ENCODE results near the gene CLCN6. TPM values are rescaled to one million over a fixed set of nuclear protein-coding genes. Genes with fewer than 3 reads are reported as not detected.

Gene CLCN6
- total RNA-seq, 1 donor from 2014 or later = 33.7 TPM

DNA sequence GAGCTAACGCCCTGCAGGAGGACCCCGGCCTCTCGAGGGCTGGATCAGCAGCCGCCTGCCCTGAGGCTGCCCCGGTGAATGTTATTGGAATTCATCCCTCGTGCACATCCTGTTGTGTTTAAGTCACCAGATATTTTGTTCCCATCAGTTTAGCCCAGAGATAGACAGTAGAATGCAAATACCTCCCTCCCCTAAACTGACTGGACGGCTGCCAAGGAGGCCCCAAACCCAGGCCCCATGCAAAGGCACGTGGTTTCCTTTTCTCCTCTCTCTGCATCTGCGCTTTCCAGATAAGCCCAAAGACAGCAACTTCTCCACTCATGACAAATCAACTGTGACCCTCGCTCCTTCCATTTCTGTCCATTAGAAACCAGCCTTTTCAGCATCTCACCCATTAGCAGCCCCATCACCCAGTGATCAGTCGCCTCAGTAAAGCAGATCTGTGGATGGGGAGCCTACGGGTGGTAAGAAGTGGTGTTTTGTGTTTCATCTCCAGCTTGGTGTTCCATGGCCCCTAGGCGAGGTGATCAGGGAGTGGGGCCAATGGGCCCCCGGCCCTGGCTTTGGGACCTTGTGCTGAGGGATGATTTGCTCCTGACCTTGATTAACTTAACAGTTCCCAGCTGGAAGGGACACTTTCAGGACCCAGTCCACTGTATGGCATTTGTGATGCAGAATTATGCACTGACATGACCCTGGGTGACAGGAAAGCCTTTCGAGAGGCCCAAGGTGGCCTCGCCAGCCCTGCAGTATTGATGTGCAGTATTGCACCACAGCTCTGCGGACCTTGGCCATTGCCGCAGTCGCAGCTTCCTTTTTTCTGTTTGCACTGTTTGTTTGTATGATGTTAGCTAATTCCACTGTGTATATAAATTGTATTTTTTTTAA lies 36.4 kb downstream of the CLCN6 start:
- H3K4me3 ChIP-seq = no peak overlapping the region
- intact Hi-C loops (cut with DNase I) = no loop called here
- peak; percentile 25 for ATAC-seq
- no peaks in the 10 kb centered on the region for H3K4me1 ChIP-seq
- TF ChIP-seq, protein P1, sequence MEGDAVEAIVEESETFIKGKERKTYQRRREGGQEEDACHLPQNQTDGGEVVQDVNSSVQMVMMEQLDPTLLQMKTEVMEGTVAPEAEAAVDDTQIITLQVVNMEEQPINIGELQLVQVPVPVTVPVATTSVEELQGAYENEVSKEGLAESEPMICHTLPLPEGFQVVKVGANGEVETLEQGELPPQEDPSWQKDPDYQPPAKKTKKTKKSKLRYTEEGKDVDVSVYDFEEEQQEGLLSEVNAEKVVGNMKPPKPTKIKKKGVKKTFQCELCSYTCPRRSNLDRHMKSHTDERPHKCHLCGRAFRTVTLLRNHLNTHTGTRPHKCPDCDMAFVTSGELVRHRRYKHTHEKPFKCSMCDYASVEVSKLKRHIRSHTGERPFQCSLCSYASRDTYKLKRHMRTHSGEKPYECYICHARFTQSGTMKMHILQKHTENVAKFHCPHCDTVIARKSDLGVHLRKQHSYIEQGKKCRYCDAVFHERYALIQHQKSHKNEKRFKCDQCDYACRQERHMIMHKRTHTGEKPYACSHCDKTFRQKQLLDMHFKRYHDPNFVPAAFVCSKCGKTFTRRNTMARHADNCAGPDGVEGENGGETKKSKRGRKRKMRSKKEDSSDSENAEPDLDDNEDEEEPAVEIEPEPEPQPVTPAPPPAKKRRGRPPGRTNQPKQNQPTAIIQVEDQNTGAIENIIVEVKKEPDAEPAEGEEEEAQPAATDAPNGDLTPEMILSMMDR (IDR thresholded peaks at IDR 0.05) = no peak
- H3K36me3 ChIP-seq = peaks cover 73% of the 10 kb centered on the region
- H3K9me3 ChIP-seq = no peaks in the 10 kb centered on the region
- DNase-seq = no peak
- no peaks in the 10 kb centered on the region for H3K27me3 ChIP-seq
- no peak overlapping the region for H3K27ac ChIP-seq

DNA sequence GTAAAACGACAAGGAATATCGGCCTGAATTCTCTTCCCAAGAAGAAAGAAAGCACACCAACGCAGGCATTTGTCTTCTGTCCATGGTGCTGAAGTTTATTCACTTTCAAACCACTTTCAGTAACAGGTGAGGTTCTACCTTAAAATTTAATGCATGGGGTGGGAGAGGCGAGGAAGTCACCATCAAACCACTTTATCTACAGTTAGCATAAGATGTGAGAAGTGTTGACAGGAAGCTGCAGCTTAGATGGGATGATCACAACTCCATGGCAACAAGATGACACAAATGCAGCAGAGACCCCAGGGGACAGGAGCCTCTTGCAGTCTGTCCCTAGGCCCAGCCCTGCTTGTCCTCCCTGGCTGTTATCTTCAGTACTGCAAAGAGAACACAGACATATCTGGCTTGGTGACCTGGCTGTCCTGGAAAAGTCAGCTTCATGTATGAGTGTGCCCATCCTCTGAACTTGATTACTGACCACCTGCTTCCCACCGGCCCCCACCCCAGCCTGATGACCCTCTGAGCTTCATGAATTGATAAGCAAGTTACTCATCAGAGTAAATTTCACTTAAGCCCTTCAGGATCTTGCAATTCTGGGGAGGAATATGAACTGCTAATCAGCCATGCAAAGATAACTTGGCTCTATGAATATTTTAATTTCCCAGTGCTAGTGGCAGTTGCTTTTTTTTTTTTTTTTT lies 39.8 kb downstream of the CLCN6 start:
- no peaks in the 10 kb centered on the region for H3K9me3 ChIP-seq
- H3K36me3 ChIP-seq = peaks cover 39% of the 10 kb centered on the region
- DNase-seq (no peak), ATAC-seq (no peak)
- H3K4me1 ChIP-seq = no peaks in the 10 kb centered on the region
- intact Hi-C loops (cut with DNase I) = no loop called here
- no peak overlapping the region for H3K4me3 ChIP-seq
- TF ChIP-seq, protein P1 (IDR thresholded peaks at IDR 0.05) = no peak
- H3K27ac ChIP-seq = no peak overlapping the region
- H3K27me3 ChIP-seq = no peaks in the 10 kb centered on the region

- Histone ChIP-seq H3K27ac (no peak within 1 kb of the TSS), H3K4me1 (no peaks in the 10 kb centered on the region), H3K9me3 (no peaks in the 10 kb centered on the region), H3K27me3 (peaks cover 3% of the 10 kb centered on the region), H3K36me3 (peaks cover 18% of the 10 kb centered on the region), H3K4me3 (no peak within 1 kb of the TSS)
- TF ChIP-seq, protein P1 (IDR thresholded peaks at IDR 0.05) = no peak
- ATAC-seq (no peak), DNase-seq (no peak)
- intact Hi-C loops (cut with DNase I) = no loop called here
These were observed 41.8 kb downstream of the CLCN6 start, which contains the start of gene NPPA for GRCh38 chr1:11847667-11848372. Gene NPPA, minus strand, starts transcription at chr1:11847783. Its CDS starts 99 bp downstream, at chr1:11847684.

DNA sequence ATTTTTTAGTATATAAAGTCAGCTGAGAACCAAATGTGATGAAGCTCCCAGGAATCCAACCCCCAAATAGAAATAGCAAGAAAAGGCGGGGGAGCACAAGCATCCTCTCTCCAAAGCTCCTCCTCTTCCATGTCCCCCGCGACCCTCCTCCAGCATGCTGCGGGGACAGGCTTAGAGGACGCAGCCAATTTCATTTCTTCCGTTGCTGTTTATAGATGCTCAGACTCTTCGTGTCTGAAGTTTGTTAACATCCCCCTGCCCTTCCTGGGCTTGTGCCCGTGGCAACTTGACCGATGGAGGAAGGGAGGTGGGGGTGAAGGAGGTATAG lies 42.3 kb downstream of the CLCN6 start:
- Histone ChIP-seq H3K9me3 (no peaks in the 10 kb centered on the region), H3K27me3 (peaks cover 8% of the 10 kb centered on the region), H3K4me1 (no peaks in the 10 kb centered on the region), H3K4me3 (no peak overlapping the region), H3K36me3 (peaks cover 17% of the 10 kb centered on the region), H3K27ac (no peak overlapping the region)
- DNase-seq (no peak), ATAC-seq (no peak)
- intact Hi-C loops (cut with DNase I) = no loop called here
- TF ChIP-seq, protein P1 (IDR thresholded peaks at IDR 0.05) = no peak

DNA sequence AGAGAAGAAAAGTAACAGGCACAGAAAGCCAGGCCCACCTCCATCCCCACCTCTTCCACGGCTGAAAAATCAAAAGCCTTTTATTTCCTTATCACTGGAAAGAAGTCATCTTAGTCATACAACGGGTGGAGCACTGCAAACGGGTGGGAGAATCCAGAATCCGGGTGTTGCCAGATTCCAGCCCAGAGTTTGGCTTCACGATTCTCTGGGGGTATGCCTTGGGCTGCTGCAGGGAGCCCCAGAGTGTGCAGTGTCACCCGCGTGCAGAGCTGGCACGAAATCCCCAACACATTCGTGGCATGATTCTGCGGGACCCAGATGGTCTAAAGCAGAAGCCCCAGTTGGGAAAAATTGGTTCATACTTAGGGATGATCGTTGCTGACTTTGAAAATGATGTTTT lies 44.2 kb downstream of the CLCN6 start:
- intact Hi-C loops (cut with DNase I) = no loop called here
- ATAC-seq = no peak
- no peak for DNase-seq
- H3K27me3 ChIP-seq = peaks cover 19% of the 10 kb centered on the region
- no peak overlapping the region for H3K4me3 ChIP-seq
- H3K9me3 ChIP-seq = no peaks in the 10 kb centered on the region
- peaks cover under 1% of the 10 kb centered on the region for H3K36me3 ChIP-seq
- no peaks in the 10 kb centered on the region for H3K4me1 ChIP-seq
- H3K27ac ChIP-seq = no peak overlapping the region
- TF ChIP-seq, protein P1 (IDR thresholded peaks at IDR 0.05) = no peak
